ENCODE data around the gene TMEM258. TPM values are rescaled to one million over a fixed set of nuclear protein-coding genes. Genes with fewer than 3 reads are reported as not detected.

Gene TMEM258
- total RNA-seq, 1 donor from 2014 or later: 47.9 TPM

DNA sequence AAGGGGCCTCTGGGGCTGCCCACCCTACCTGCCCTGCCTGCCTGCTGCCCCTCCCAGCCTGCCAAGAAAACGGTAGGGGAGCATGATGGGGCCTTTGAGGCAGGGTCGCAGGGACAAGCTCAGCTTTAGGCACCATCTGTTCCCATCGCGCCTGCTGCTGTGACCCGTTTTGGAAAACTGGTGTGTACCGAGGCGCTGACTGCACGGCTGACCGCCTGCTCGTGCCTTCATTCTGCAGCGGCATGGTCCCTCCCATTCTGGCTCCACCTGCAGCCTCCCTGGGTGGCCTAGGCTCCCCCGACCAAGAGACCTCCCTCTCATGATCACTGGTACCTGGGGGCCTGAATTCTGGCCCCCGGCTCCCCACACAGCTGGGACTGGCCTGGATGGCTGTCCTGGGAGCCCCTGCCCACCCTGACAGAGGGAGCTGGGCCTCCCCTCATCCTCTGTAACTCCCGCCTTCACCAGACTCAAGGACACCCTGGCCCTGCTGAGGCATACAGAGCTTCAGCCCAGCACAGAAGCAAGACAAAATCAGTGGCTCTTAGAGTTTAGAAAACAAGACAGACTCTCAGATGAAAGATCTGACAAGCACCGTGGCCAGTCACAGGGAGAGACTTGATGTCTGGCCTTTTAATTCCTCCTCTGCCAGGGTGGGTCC is 46.5 kb downstream of the TMEM258 start:
- H3K27me3 ChIP-seq: no peaks in the 10 kb centered on the region
- no peak overlapping the region for H3K4me3 ChIP-seq
- TF ChIP-seq, protein P1, sequence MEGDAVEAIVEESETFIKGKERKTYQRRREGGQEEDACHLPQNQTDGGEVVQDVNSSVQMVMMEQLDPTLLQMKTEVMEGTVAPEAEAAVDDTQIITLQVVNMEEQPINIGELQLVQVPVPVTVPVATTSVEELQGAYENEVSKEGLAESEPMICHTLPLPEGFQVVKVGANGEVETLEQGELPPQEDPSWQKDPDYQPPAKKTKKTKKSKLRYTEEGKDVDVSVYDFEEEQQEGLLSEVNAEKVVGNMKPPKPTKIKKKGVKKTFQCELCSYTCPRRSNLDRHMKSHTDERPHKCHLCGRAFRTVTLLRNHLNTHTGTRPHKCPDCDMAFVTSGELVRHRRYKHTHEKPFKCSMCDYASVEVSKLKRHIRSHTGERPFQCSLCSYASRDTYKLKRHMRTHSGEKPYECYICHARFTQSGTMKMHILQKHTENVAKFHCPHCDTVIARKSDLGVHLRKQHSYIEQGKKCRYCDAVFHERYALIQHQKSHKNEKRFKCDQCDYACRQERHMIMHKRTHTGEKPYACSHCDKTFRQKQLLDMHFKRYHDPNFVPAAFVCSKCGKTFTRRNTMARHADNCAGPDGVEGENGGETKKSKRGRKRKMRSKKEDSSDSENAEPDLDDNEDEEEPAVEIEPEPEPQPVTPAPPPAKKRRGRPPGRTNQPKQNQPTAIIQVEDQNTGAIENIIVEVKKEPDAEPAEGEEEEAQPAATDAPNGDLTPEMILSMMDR (IDR thresholded peaks at IDR 0.05): no peak
- TF ChIP-seq POLR2A (IDR thresholded peaks at IDR 0.05): no peak
- H3K4me1 ChIP-seq: peaks cover 4% of the 10 kb centered on the region
- no peaks in the 10 kb centered on the region for H3K36me3 ChIP-seq
- H3K27ac ChIP-seq: no peak overlapping the region
- no peak for DNase-seq (ENCODE audit: extremely low spot score in 2 of 2)
- intact Hi-C loops (cut with DNase I): no loop called here
- H3K9me3 ChIP-seq: no peaks in the 10 kb centered on the region

DNA sequence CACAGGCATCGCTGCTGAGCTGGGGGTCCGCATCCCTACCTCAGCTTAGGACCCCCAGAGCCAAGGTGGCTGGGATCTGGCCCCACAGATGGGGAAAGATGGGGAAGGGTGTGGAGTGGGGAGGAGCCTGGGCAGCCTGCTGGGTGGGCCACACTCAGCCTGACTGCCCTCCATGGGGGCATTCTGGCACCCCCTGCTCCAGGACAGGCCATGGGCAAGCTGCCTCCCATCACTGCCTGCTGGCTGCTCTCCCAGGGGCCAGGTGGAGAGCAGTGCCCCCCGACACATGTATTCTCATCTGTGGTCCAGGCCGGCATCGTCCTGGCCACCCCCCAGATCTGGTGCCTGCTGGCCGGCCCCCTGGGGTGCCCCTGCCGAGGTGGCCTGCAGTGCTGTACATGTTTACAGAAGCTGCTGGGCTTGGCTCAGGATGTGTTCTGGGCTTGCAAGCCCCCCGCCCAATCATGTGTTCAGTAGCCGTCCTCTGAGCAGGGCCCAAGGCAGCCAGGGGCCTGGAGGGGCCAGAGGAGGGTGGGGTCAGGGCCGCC is 47.7 kb downstream of the TMEM258 start:
- DNase-seq (ENCODE audit: extremely low spot score in 2 of 2): no peak
- intact Hi-C loops (cut with DNase I): no loop called here
- Histone ChIP-seq H3K4me3 (no peak overlapping the region), H3K4me1 (peaks cover 4% of the 10 kb centered on the region), H3K9me3 (no peaks in the 10 kb centered on the region), H3K36me3 (no peaks in the 10 kb centered on the region), H3K27ac (no peak overlapping the region), H3K27me3 (no peaks in the 10 kb centered on the region)
- TF ChIP-seq POLR2AphosphoS5 (IDR thresholded peaks at IDR 0.05; ENCODE audit: insufficient read depth in 1 of 2, low read depth in 1 of 2) (no peak), POLR2A (IDR thresholded peaks at IDR 0.05) (no peak)
- TF ChIP-seq, protein P1 (IDR thresholded peaks at IDR 0.05): no peak

DNA sequence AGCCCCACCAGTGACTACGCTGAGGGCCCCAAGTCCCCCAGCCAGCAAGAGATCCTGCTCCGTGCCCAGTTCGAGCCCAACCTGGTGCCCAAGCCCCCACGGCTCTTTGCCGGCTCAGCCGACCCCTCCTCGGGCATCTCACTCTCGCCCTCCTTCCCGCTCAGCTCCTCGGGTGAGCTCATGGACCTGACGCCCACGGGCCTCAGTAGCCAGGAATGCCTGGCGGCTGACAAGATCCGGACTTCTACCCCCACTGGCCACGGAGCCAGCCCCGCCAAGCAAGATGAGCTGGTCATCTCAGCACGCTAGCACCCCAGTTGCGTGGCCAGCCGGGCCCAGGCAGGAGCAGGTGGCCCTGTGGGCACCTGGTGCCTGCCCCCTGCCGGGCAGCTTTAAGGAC is 48.2 kb downstream of the TMEM258 start:
- Histone ChIP-seq H3K4me1 (peaks cover 4% of the 10 kb centered on the region), H3K27ac (no peak overlapping the region), H3K9me3 (no peaks in the 10 kb centered on the region), H3K36me3 (no peaks in the 10 kb centered on the region), H3K4me3 (no peak overlapping the region), H3K27me3 (no peaks in the 10 kb centered on the region)
- DNase-seq (ENCODE audit: extremely low spot score in 2 of 2): no peak
- TF ChIP-seq POLR2A (IDR thresholded peaks at IDR 0.05): no peak
- TF ChIP-seq POLR2AphosphoS5 (IDR thresholded peaks at IDR 0.05; ENCODE audit: insufficient read depth in 1 of 2, low read depth in 1 of 2): no peak
- TF ChIP-seq, protein P1 (IDR thresholded peaks at IDR 0.05): no peak
- intact Hi-C loops (cut with DNase I): no loop called here

DNA sequence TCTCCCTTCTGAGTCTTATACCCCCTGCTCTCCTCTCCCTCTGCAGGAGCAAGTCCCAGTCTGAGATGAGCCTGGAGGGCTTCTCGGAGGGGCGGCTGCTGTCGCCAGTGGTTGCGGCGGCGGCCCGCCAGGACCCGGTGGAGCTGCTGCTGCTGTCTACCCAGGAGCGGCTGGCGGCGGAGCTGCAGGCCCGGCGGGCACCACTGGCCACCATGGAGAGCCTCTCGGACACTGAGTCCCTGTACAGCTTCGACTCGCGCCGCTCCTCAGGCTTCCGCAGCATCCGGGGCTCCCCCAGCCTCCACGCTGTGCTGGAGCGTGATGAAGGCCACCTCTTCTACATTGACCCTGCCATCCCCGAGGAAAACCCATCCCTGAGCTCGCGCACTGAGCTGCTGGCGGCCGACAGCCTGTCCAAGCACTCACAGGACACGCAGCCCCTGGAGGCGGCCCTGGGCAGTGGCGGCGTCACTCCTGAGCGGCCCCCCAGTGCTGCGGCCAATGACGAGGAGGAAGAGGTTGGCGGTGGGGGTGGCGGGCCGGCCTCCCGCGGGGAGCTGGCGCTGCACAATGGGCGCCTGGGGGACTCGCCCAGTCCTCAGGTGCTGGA is 48.8 kb downstream of the TMEM258 start:
- H3K36me3 ChIP-seq: no peaks in the 10 kb centered on the region
- no peak for TF ChIP-seq POLR2A (IDR thresholded peaks at IDR 0.05)
- TF ChIP-seq, protein P1 (IDR thresholded peaks at IDR 0.05): no peak
- TF ChIP-seq POLR2AphosphoS5 (IDR thresholded peaks at IDR 0.05; ENCODE audit: insufficient read depth in 1 of 2, low read depth in 1 of 2): no peak
- H3K27me3 ChIP-seq: no peaks in the 10 kb centered on the region
- H3K9me3 ChIP-seq: no peaks in the 10 kb centered on the region
- peaks cover 4% of the 10 kb centered on the region for H3K4me1 ChIP-seq
- H3K27ac ChIP-seq: no peak overlapping the region
- intact Hi-C loops (cut with DNase I): no loop called here
- no peak for DNase-seq (ENCODE audit: extremely low spot score in 2 of 2)
- H3K4me3 ChIP-seq: no peak overlapping the region

DNA sequence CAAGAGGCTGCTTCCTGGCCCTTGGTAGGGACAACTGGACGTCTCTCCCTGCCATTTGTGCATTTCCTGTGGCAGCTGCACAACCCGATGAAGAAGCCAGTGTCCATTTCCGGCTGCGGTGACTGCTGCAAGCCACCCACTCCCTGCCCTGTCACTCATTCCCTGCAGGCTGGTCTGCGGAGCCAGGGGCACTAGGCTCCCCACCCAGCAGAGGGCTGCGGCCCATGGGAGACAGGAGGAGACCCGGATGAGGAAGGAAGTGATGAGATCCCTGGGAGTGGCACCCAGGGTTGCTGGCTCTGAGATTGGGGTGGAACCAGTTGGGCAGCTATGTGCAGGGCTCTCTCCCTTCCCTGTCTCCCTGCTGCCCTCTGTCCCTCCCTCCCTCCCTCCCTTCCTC is 50.0 kb downstream of the TMEM258 start:
- no peak for DNase-seq (ENCODE audit: extremely low spot score in 2 of 2)
- no peak overlapping the region for H3K4me3 ChIP-seq
- no peaks in the 10 kb centered on the region for H3K9me3 ChIP-seq
- H3K36me3 ChIP-seq: no peaks in the 10 kb centered on the region
- intact Hi-C loops (cut with DNase I): no loop called here
- H3K27ac ChIP-seq: no peak overlapping the region
- TF ChIP-seq, protein P1 (IDR thresholded peaks at IDR 0.05): no peak
- TF ChIP-seq POLR2A (IDR thresholded peaks at IDR 0.05) (no peak), POLR2AphosphoS5 (IDR thresholded peaks at IDR 0.05; ENCODE audit: insufficient read depth in 1 of 2, low read depth in 1 of 2) (no peak)
- no peaks in the 10 kb centered on the region for H3K4me1 ChIP-seq
- no peaks in the 10 kb centered on the region for H3K27me3 ChIP-seq
